GM12801 (cell line): Measurements from ENCODE around the gene TMPRSS6.

Experiments
- CTCF ChIP-seq: IDR thresholded peaks from one replicate; pipeline ENCODE4 v1.5.1; 2011; ENCODE audit warnings: control low read depth; ENCODE audit not compliant: insufficient read length; ENCODE audit errors: extremely low read depth

The TMPRSS6 gene

GRCh38 chr22:37089434-37089833 lies 20.1 kb downstream of the TMPRSS6 start:
- TF ChIP-seq CTCF: no peak

- no peak for TF ChIP-seq CTCF
These were observed 20.6 kb downstream of the TMPRSS6 start for GRCh38 chr22:37088750-37089408.

GRCh38 chr22:37088108-37088605 lies 21.4 kb downstream of the TMPRSS6 start:
- no peak for TF ChIP-seq CTCF

- TF ChIP-seq CTCF: no peak
These were observed 23.3 kb downstream of the TMPRSS6 start for GRCh38 chr22:37086184-37086583.

GRCh38 chr22:37084385-37084784 lies 25.1 kb downstream of the TMPRSS6 start:
- no peak for TF ChIP-seq CTCF

- TF ChIP-seq CTCF: no peak
These were observed 25.6 kb downstream of the TMPRSS6 start for GRCh38 chr22:37083914-37084313.

GRCh38 chr22:37082251-37082873 lies 27.2 kb downstream of the TMPRSS6 start:
- no peak for TF ChIP-seq CTCF
